Activated naive CD8-positive, alpha-beta T cell treated with anti-CD3 and anti-CD28 coated beads for 36 hours (primary cell): ENCODE results near the gene RPS6KB2. TPM values are rescaled to one million over a fixed set of nuclear protein-coding genes. Genes with fewer than 3 reads are reported as not detected.
A peak's percentile ranks its signal among the peaks of the same experiment; 100 is the strongest.

Experiments used
- DNase-seq: peaks from one replicate; pipeline ENCODE4 v3.0.0; 2021
- H3K27ac Mint-ChIP-seq: one replicate; pipeline ENCODE4 v1.8.0; 2022; ENCODE audit warnings: mild to moderate bottlenecking, moderate library complexity, mixed read lengths
- H3K27me3 Mint-ChIP-seq: one replicate; pipeline ENCODE4 v1.8.0; 2022; ENCODE audit warnings: mild to moderate bottlenecking, mixed read lengths
- H3K36me3 Mint-ChIP-seq: one replicate; pipeline ENCODE4 v1.8.0; 2021; ENCODE audit warnings: mild to moderate bottlenecking, mixed read lengths
- H3K4me1 Mint-ChIP-seq: one replicate; pipeline ENCODE4 v1.8.0; 2021; ENCODE audit warnings: mixed read lengths
- H3K4me3 Mint-ChIP-seq: one replicate; pipeline ENCODE4 v1.8.0; 2022; ENCODE audit warnings: mild to moderate bottlenecking, moderate library complexity, mixed read lengths
- H3K9me3 Mint-ChIP-seq: one replicate; pipeline ENCODE4 v1.8.0; 2022; ENCODE audit warnings: mixed read lengths
- total RNA-seq, 2 experiments: library from RNA; stranded (reverse); gene quantifications; one replicate each; pipeline ENCODE4 v1.2.3, GENCODE V29; 2021

RPS6KB2 gene
- total RNA-seq, 2 experiments from 2014 or later = 64.9 to 67.7 TPM

- peaks cover 45% of the 10 kb centered on the region for H3K36me3 Mint-ChIP-seq
- DNase-seq = peak; percentile 57
- peak overlapping the region; percentile 96 for H3K27ac Mint-ChIP-seq
- no peaks in the 10 kb centered on the region for H3K27me3 Mint-ChIP-seq
- peaks cover 50% of the 10 kb centered on the region for H3K4me1 Mint-ChIP-seq
- H3K4me3 Mint-ChIP-seq = peak overlapping the region; percentile 90
- no peaks in the 10 kb centered on the region for H3K9me3 Mint-ChIP-seq
Measured at GRCh38 chr11:67404515-67405195, 23.6 kb upstream of the RPS6KB2 start.

GRCh38 chr11:67405196-67405567 is 23.1 kb upstream of the RPS6KB2 start:
- Mint-ChIP-seq H3K4me1 (peaks cover 54% of the 10 kb centered on the region), H3K36me3 (peaks cover 46% of the 10 kb centered on the region), H3K4me3 (peak overlapping the region; percentile 90), H3K27ac (peak overlapping the region; percentile 96), H3K9me3 (no peaks in the 10 kb centered on the region), H3K27me3 (no peaks in the 10 kb centered on the region)
- peak; percentile 52 for DNase-seq

- Mint-ChIP-seq H3K9me3 (no peaks in the 10 kb centered on the region), H3K4me1 (peaks cover 53% of the 10 kb centered on the region), H3K27ac (peak overlapping the region; percentile 96), H3K27me3 (no peaks in the 10 kb centered on the region), H3K4me3 (peak overlapping the region; percentile 90), H3K36me3 (peaks cover 42% of the 10 kb centered on the region)
- DNase-seq = no peak
Measured at GRCh38 chr11:67405688-67406339, 22.5 kb upstream of the RPS6KB2 start.

- Mint-ChIP-seq H3K9me3 (no peaks in the 10 kb centered on the region), H3K27me3 (no peaks in the 10 kb centered on the region), H3K36me3 (peaks cover 41% of the 10 kb centered on the region), H3K4me1 (peaks cover 58% of the 10 kb centered on the region), H3K27ac (peak overlapping the region; percentile 96), H3K4me3 (peak overlapping the region; percentile 90)
- DNase-seq = no peak
Measured at GRCh38 chr11:67406420-67406968, 21.8 kb upstream of the RPS6KB2 start.

GRCh38 chr11:67406969-67407687 is 21.2 kb upstream of the RPS6KB2 start:
- Mint-ChIP-seq H3K4me1 (peaks cover 65% of the 10 kb centered on the region), H3K27me3 (no peaks in the 10 kb centered on the region), H3K9me3 (no peaks in the 10 kb centered on the region), H3K36me3 (peaks cover 41% of the 10 kb centered on the region), H3K4me3 (peak overlapping the region; percentile 90), H3K27ac (peak overlapping the region; percentile 96)
- DNase-seq = no peak

GRCh38 chr11:67407688-67408163 is 20.6 kb upstream of the RPS6KB2 start:
- peaks cover 41% of the 10 kb centered on the region for H3K36me3 Mint-ChIP-seq
- H3K4me1 Mint-ChIP-seq = peaks cover 67% of the 10 kb centered on the region
- H3K27ac Mint-ChIP-seq = peak overlapping the region; percentile 96
- H3K27me3 Mint-ChIP-seq = no peaks in the 10 kb centered on the region
- no peak for DNase-seq
- no peaks in the 10 kb centered on the region for H3K9me3 Mint-ChIP-seq
- H3K4me3 Mint-ChIP-seq = peak overlapping the region; percentile 90

- Mint-ChIP-seq H3K27ac (peak overlapping the region; percentile 96), H3K4me1 (peaks cover 66% of the 10 kb centered on the region), H3K27me3 (no peaks in the 10 kb centered on the region), H3K36me3 (peaks cover 41% of the 10 kb centered on the region), H3K4me3 (peak overlapping the region; percentile 90), H3K9me3 (no peaks in the 10 kb centered on the region)
- no peak for DNase-seq
Measured at GRCh38 chr11:67408437-67409200, 19.7 kb upstream of the RPS6KB2 start.

- Mint-ChIP-seq H3K27ac (peak overlapping the region; percentile 96), H3K4me1 (peaks cover 66% of the 10 kb centered on the region), H3K9me3 (no peaks in the 10 kb centered on the region), H3K4me3 (peak overlapping the region; percentile 90), H3K27me3 (no peaks in the 10 kb centered on the region), H3K36me3 (peaks cover 41% of the 10 kb centered on the region)
- peak; percentile 79 for DNase-seq
Measured at GRCh38 chr11:67409261-67409666, 19.0 kb upstream of the RPS6KB2 start.

- peak overlapping the region; percentile 92 for H3K27ac Mint-ChIP-seq
- DNase-seq = no peak
Measured at GRCh38 chr11:67409781-67410368, 18.4 kb upstream of the RPS6KB2 start.

GRCh38 chr11:67410369-67410831 is 17.9 kb upstream of the RPS6KB2 start:
- no peak for DNase-seq
- Mint-ChIP-seq H3K9me3 (no peaks in the 10 kb centered on the region), H3K36me3 (peaks cover 30% of the 10 kb centered on the region), H3K4me1 (peaks cover 71% of the 10 kb centered on the region), H3K4me3 (peak overlapping the region; percentile 85), H3K27ac (peak overlapping the region; percentile 92), H3K27me3 (no peaks in the 10 kb centered on the region)

More at GRCh38 chr11:67409781-67410368, 18.4 kb upstream of the RPS6KB2 start:
- Mint-ChIP-seq H3K36me3 (peaks cover 36% of the 10 kb centered on the region), H3K27me3 (no peaks in the 10 kb centered on the region), H3K4me3 (peak overlapping the region; percentile 85), H3K9me3 (no peaks in the 10 kb centered on the region), H3K4me1 (peaks cover 67% of the 10 kb centered on the region)

GRCh38 chr11:67410984-67411784 is 17.1 kb upstream of the RPS6KB2 start:
- H3K27me3 Mint-ChIP-seq = no peaks in the 10 kb centered on the region
- H3K27ac Mint-ChIP-seq = peak overlapping the region; percentile 92
- no peak for DNase-seq
- peaks cover 25% of the 10 kb centered on the region for H3K36me3 Mint-ChIP-seq
- H3K4me3 Mint-ChIP-seq = peak overlapping the region; percentile 7
- H3K4me1 Mint-ChIP-seq = peaks cover 72% of the 10 kb centered on the region
- H3K9me3 Mint-ChIP-seq = no peaks in the 10 kb centered on the region

- H3K4me1 Mint-ChIP-seq = peaks cover 74% of the 10 kb centered on the region
- H3K27me3 Mint-ChIP-seq = no peaks in the 10 kb centered on the region
- no peaks in the 10 kb centered on the region for H3K9me3 Mint-ChIP-seq
- peaks cover 23% of the 10 kb centered on the region for H3K36me3 Mint-ChIP-seq
- H3K4me3 Mint-ChIP-seq = no peak overlapping the region
- no peak for DNase-seq
- H3K27ac Mint-ChIP-seq = peak overlapping the region; percentile 18
Measured at GRCh38 chr11:67411785-67412152, 16.5 kb upstream of the RPS6KB2 start.

- peaks cover 73% of the 10 kb centered on the region for H3K4me1 Mint-ChIP-seq
- no peak overlapping the region for H3K27ac Mint-ChIP-seq
- H3K27me3 Mint-ChIP-seq = no peaks in the 10 kb centered on the region
- peaks cover 17% of the 10 kb centered on the region for H3K36me3 Mint-ChIP-seq
- DNase-seq = no peak
- H3K4me3 Mint-ChIP-seq = no peak overlapping the region
- H3K9me3 Mint-ChIP-seq = no peaks in the 10 kb centered on the region
Measured at GRCh38 chr11:67412495-67413179, 15.7 kb upstream of the RPS6KB2 start.
